ENCODE data around the gene RFNG. TPM values are rescaled to one million over a fixed set of nuclear protein-coding genes. Genes with fewer than 3 reads are reported as not detected.

RFNG gene
- polyA plus RNA-seq, 5 donors = 31.2 to 57.4 (median 50.3) TPM

- peak in 1 of 2 donors; percentile 73 for DNase-seq
Observed at GRCh38 chr17:82030470-82031302, 20.9 kb downstream of the RFNG start.

GRCh38 chr17:82029990-82030469 lies 21.6 kb downstream of the RFNG start:
- DNase-seq = no peak

DNA sequence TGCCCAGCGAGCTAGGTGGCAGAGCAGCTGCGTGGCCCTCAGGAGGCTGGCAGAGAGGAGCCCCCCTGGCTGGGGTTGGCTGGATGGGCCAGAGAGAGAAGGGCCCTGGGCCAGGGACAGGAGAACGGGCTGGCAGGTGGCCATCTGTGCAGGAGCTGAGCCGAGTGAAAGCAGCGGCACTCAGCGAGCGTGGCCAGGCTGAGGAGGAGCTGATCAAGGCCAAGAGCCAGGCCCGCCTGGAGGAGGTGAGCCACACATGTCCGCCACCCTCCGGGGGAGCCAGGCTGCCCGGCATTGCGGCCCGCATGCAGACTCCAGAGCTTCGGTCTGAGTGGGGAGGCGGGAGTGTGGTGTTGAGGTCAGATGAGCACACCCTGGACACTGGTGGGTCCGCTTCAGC lies 22.2 kb downstream of the RFNG start:
- no peak for DNase-seq

GRCh38 chr17:82028966-82029365 lies 22.6 kb downstream of the RFNG start:
- DNase-seq = no peak

- no peak for DNase-seq
Observed at GRCh38 chr17:82028246-82028645, 23.4 kb downstream of the RFNG start.

DNA sequence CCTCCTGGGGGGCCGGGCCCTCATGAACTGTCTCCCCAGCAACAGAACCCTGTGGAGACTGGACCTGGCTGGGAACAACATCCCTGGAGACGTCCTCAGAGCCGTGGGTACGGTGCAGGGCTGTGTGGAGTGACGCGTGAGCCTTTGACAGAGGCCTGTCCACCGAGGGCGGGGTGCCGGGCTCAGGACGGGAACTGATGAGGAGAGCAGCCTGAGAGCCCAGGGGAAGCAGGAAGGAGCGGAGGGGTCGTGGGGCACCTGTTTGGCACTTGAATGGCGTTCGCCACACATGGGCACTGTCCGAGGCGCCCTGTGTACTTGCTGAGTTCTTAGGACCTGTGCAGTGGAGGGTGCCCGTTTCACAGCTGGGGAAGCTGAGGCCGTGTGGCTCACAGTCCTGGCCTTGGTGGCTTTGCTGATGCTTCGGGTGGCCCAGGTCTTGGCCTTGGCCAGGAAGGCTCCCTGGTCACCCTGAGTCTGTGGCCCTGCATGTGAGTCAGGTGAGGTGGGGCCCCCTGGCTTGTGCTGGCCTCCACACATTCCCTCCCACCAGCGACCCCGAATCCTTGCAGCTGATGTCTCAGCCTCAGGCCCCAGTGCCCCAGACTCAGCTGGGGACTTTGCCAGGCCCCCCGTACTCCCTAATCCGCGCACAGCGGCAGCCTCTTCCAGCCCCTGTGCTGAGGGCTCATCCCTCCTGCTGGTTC lies 26.1 kb downstream of the RFNG start:
- no peak for DNase-seq

- no peak for DNase-seq
Observed at GRCh38 chr17:82024859-82025258, 26.8 kb downstream of the RFNG start.

GRCh38 chr17:82023447-82024241 lies 28.0 kb downstream of the RFNG start:
- DNase-seq = no peak

DNA sequence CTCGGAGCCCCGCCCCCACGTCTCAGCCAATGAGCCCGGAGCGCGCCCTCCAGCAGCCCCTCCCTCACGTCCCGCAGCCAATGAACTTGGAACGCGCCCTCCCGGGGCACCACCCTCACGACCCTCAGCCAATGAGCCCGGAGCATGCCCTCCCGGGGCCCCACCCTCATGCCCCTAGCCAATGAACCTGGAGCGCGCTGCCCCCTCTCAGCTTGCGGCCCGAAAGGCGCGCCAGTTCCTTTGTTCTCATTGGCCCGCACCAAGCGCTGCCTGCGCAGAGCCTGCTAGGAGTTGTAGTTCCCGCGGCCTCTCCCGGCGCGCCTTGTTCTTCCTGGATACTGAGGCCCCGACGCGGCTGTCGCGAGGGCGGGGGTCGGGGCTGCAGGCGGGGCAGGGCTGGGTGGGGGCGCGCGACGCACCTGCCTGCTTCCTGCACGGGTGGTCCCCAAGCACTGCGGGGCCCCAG lies 28.6 kb downstream of the RFNG start, which contains the start of gene LRRC45:
LRRC45 (plus strand) TSS at position 325 of the 466 bp plus-strand sequence. CDS start 339 bp downstream, outside the sequence.
- DNase-seq = peak; percentile 99

DNA sequence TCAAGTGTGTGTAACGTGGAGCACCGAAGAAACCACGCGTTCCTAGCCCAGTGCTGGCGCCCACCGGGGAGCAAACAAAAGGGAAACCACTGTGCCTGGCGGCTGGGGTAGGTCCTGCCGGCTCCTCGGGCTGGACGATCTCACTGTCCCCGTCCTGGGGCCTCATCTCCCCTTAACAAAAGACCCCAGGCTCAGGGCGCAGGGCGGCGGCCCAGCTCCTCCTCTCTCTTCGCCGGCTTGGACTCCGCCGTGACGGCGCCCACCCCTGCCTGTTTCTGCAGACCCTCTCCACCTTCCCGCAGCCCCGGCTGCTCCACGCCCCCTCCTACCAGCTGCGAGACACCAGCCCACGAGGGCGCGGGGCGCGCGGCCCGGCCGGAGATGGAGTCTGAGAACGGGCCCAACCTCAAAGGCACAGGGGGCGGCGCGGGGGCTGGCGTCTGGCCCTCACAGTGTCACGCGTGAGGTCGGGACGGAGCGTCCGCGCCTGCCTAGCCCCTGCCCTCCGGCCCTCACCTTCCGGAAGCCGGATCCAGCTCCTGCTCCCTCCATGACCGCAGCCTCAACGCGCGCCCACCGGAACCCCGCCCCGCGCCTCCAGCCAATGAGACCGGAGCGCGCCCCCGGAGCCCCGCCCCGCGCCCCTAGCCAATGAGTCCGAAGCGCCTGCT lies 29.2 kb downstream of the RFNG start, which contains the start of gene CENPX:
CENPX (minus strand) TSS at position 569 of the 671 bp plus-strand sequence; CDS start at position 552, 17 bp downstream.
- no peak for DNase-seq

DNA sequence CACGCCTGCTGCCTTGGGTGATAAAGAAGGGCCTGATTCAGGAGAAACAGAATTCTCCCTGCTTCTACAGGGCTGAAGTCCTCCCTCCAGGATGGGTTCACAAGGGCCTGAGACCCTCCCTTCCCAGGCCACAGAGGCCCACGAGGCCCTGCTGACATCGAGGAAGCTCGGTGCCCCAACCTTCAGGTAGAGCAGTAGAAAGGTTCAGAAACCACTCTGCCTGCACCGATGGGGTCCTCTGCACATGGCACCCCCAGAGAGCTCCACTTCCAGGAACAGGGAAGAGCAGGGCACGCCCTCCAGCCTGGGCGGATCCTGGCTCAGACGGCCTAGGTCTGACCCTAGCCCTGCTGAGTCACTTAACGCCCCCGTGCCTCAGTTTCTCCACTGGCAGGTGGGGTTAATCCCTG lies 29.7 kb downstream of the RFNG start:
- DNase-seq = no peak

- DNase-seq = peak in 1 of 2 donors; percentile 50
Observed at GRCh38 chr17:82021107-82021899, 30.3 kb downstream of the RFNG start.

DNA sequence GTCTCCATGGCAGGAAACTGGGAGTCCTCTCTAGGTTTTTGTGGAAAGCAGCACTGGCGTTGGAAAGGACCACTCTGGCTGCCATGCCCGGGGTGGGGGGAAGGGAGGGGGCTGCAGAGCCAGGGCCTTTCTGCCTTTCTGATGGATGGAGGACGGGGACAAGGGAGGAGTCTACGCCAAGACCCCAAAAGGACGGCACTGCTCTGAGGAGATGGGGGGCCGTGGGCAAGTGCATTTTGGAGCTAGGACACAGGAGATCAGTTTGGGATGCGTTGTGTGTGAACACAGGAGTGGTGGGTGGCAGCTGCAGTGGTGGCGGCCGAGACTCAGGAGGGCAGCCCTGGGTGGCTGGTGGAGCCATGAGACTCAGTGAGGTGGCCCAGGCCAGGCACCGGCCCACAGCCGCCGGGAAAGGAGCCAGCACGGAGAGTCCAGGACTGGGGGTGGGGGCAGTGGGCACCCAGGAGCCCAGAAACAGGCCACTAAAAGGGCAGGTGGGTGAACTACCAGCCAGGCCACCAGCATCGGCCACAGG lies 31.0 kb downstream of the RFNG start:
- DNase-seq = no peak

GRCh38 chr17:82019690-82020571 lies 31.7 kb downstream of the RFNG start:
- DNase-seq = no peak

DNA sequence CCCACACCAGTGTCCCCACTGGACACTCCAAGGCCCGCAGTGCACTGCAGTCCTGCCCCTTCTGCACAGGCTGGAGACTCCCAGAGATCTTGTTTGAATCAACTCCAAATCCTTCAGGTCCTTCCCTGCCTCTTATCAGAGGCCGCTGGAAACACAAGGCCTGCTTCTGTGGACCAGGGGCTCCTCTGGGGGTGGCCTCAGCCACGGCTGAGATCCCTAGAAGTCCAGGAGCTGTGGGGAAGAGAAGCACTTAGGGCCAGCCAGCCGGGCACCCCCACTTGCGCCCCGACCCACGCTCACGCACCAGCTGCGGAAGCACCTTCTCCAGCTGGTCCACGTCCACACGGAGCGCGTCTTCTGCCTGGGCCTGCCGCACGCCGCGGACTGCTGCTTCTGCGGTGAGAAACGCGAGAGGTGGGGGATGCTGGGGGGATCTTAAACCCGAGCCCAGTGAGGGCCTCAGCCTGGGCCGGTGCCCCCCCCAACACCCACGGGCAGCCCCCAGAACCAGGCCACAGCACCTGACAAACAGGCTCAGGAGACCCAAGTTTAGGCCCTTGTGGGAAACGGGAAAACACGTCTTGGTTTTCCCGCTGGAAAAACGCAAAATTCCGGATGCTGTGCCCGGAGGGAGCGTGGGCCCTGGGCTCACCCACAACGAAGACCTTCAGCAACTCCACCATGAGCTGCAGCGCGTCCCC lies 32.5 kb downstream of the RFNG start:
- no peak for DNase-seq

GRCh38 chr17:82018152-82018988 lies 33.2 kb downstream of the RFNG start:
- no peak for DNase-seq

GRCh38 chr17:82017612-82018151 lies 33.9 kb downstream of the RFNG start:
- no peak for DNase-seq
